ENCODE measurements around the gene B9D1. TPM values are rescaled to one million over a fixed set of nuclear protein-coding genes. Genes with fewer than 3 reads are reported as not detected.

B9D1 gene, protein sequence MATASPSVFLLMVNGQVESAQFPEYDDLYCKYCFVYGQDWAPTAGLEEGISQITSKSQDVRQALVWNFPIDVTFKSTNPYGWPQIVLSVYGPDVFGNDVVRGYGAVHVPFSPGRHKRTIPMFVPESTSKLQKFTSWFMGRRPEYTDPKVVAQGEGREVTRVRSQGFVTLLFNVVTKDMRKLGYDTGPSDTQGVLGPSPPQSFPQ
- 31.9 to 39.2 TPM (median 39.0 TPM) in 3 replicates for total RNA-seq (2021)
- Bru-seq, nascent RNA, result percentile 71 among the genes with signal in this experiment
- long read RNA-seq, experiment 1, transcript B9D1-220 (6 exons, 1,346 nt), result minor isoform, 10 of 54 reads
- long read RNA-seq, experiment 1, transcript B9D1-201 (7 exons, 908 nt), result major isoform, 21 of 54 reads
- long read RNA-seq, experiment 1, transcript B9D1-205 (6 exons, 601 nt), result minor isoform, 5 of 54 reads
- long read RNA-seq, experiment 1, partial matches to known transcripts, result 1 of 54 reads
- long read RNA-seq, experiment 1, other reads (novel, unspliced or antisense), result 8 of 54 reads
- long read RNA-seq, experiment 2, transcript B9D1-201 (7 exons, 908 nt), result major isoform, 19 of 43 reads
- long read RNA-seq, experiment 2, transcript B9D1-205 (6 exons, 601 nt), result minor isoform, 7 of 43 reads
- long read RNA-seq, experiment 2, partial matches to known transcripts, result 3 of 43 reads
- long read RNA-seq, experiment 2, other reads (novel, unspliced or antisense), result 9 of 43 reads
- long read RNA-seq, experiment 3, transcript B9D1-201 (7 exons, 908 nt), result major isoform, 12 of 16 reads
- long read RNA-seq, experiment 3, partial matches to known transcripts, result 0 of 16 reads
- long read RNA-seq, experiment 3, other reads (novel, unspliced or antisense), result 1 of 16 reads

GRCh38 chr17:19362277-19363113, at the start of gene B9D1:
TSS of gene B9D1 (minus strand) at chr17:19362723. CDS start at chr17:19362569, 154 bp downstream.
- H3K27ac Mint-ChIP-seq, result peak within 1 kb of the TSS; percentile 73
- peaks cover 22% of the 10 kb centered on the region for H3K4me1 Mint-ChIP-seq
- CTCF ChIA-PET, result interaction anchor here (0.6 to 5.4 kb wide), 70 partner anchors 9 to 648 kb away, joined by 3 to 91 read pairs (median 4); partner anchors contain the start of genes ALDH3A2, MAPK7, MFAP4 and RNF112
- peak within 1 kb of the TSS; percentile 83 for H3K4me3 Mint-ChIP-seq
- peaks cover 17% of the 10 kb centered on the region for H3K36me3 Mint-ChIP-seq
- H3K27me3 Mint-ChIP-seq (ENCODE audit: low read depth), result no peaks in the 10 kb centered on the region
- DNase-seq (ENCODE audit: low spot score) (peak; percentile 94), ATAC-seq (peak; percentile 82)
- POLR2A ChIA-PET, result interaction anchor here (0.8 to 1.8 kb wide), 6 partner anchors 15 to 382 kb away, joined by 3 to 14 read pairs (median 3); partner anchors contain the start of genes ALDH3A2 and MAPK7
- no peaks in the 10 kb centered on the region for H3K9me3 Mint-ChIP-seq
- TF ChIP-seq, protein P1, sequence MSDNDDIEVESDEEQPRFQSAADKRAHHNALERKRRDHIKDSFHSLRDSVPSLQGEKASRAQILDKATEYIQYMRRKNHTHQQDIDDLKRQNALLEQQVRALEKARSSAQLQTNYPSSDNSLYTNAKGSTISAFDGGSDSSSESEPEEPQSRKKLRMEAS (CRISPR knock-in tag; IDR thresholded peaks at IDR 0.05), result peak; percentile 79
- TF ChIP-seq, protein P2, sequence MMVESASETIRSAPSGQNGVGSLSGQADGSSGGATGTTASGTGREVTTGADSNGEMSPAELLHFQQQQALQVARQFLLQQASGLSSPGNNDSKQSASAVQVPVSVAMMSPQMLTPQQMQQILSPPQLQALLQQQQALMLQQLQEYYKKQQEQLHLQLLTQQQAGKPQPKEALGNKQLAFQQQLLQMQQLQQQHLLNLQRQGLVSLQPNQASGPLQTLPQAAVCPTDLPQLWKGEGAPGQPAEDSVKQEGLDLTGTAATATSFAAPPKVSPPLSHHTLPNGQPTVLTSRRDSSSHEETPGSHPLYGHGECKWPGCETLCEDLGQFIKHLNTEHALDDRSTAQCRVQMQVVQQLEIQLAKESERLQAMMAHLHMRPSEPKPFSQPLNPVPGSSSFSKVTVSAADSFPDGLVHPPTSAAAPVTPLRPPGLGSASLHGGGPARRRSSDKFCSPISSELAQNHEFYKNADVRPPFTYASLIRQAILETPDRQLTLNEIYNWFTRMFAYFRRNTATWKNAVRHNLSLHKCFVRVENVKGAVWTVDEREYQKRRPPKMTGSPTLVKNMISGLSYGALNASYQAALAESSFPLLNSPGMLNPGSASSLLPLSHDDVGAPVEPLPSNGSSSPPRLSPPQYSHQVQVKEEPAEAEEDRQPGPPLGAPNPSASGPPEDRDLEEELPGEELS (CRISPR knock-in tag; IDR thresholded peaks at IDR 0.05), result 0 out of 2 replicates have a peak, but pooled peaks have one; percentile 14
- TF ChIP-seq KAT7 (CRISPR knock-in tag; IDR thresholded peaks at IDR 0.05; ENCODE audit: borderline replicate concordance), result peak; percentile 65; the same call in 1 of the 2 replicates
- TF ChIP-seq RELA (CRISPR knock-in tag; IDR thresholded peaks at IDR 0.05; ENCODE audit: borderline replicate concordance), result peak; percentile 38; the same call in 1 of the 2 replicates
- TF ChIP-seq, protein P3, sequence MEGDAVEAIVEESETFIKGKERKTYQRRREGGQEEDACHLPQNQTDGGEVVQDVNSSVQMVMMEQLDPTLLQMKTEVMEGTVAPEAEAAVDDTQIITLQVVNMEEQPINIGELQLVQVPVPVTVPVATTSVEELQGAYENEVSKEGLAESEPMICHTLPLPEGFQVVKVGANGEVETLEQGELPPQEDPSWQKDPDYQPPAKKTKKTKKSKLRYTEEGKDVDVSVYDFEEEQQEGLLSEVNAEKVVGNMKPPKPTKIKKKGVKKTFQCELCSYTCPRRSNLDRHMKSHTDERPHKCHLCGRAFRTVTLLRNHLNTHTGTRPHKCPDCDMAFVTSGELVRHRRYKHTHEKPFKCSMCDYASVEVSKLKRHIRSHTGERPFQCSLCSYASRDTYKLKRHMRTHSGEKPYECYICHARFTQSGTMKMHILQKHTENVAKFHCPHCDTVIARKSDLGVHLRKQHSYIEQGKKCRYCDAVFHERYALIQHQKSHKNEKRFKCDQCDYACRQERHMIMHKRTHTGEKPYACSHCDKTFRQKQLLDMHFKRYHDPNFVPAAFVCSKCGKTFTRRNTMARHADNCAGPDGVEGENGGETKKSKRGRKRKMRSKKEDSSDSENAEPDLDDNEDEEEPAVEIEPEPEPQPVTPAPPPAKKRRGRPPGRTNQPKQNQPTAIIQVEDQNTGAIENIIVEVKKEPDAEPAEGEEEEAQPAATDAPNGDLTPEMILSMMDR (IDR thresholded peaks at IDR 0.05), result peak; percentile 96
- 0 out of 2 replicates have a peak, but pooled peaks have one; percentile 46 for TF ChIP-seq TEAD1 (CRISPR knock-in tag; IDR thresholded peaks at IDR 0.05)
- TF ChIP-seq OVOL2 (CRISPR knock-in tag; IDR thresholded peaks at IDR 0.05; ENCODE audit: borderline replicate concordance), result no peak
- no peak for TF ChIP-seq E2F5 (CRISPR knock-in tag; IDR thresholded peaks at IDR 0.05)
- TF ChIP-seq, protein P4, sequence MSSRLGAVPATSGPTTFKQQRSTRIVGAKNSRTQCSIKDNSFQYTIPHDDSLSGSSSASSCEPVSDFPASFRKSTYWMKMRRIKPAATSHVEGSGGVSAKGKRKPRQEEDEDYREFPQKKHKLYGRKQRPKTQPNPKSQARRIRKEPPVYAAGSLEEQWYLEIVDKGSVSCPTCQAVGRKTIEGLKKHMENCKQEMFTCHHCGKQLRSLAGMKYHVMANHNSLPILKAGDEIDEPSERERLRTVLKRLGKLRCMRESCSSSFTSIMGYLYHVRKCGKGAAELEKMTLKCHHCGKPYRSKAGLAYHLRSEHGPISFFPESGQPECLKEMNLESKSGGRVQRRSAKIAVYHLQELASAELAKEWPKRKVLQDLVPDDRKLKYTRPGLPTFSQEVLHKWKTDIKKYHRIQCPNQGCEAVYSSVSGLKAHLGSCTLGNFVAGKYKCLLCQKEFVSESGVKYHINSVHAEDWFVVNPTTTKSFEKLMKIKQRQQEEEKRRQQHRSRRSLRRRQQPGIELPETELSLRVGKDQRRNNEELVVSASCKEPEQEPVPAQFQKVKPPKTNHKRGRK (CRISPR knock-in tag; IDR thresholded peaks at IDR 0.05; ENCODE audit: borderline replicate concordance), result no peak
- no peak for TF ChIP-seq ZNF416 (CRISPR knock-in tag; IDR thresholded peaks at IDR 0.05)
- no peak for TF ChIP-seq AFF4 (CRISPR knock-in tag; IDR thresholded peaks at IDR 0.05; ENCODE audit: borderline replicate concordance)
- TF ChIP-seq, protein P5, sequence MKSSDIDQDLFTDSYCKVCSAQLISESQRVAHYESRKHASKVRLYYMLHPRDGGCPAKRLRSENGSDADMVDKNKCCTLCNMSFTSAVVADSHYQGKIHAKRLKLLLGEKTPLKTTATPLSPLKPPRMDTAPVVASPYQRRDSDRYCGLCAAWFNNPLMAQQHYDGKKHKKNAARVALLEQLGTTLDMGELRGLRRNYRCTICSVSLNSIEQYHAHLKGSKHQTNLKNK (CRISPR knock-in tag; IDR thresholded peaks at IDR 0.05), result no peak
- TF ChIP-seq, protein P6, sequence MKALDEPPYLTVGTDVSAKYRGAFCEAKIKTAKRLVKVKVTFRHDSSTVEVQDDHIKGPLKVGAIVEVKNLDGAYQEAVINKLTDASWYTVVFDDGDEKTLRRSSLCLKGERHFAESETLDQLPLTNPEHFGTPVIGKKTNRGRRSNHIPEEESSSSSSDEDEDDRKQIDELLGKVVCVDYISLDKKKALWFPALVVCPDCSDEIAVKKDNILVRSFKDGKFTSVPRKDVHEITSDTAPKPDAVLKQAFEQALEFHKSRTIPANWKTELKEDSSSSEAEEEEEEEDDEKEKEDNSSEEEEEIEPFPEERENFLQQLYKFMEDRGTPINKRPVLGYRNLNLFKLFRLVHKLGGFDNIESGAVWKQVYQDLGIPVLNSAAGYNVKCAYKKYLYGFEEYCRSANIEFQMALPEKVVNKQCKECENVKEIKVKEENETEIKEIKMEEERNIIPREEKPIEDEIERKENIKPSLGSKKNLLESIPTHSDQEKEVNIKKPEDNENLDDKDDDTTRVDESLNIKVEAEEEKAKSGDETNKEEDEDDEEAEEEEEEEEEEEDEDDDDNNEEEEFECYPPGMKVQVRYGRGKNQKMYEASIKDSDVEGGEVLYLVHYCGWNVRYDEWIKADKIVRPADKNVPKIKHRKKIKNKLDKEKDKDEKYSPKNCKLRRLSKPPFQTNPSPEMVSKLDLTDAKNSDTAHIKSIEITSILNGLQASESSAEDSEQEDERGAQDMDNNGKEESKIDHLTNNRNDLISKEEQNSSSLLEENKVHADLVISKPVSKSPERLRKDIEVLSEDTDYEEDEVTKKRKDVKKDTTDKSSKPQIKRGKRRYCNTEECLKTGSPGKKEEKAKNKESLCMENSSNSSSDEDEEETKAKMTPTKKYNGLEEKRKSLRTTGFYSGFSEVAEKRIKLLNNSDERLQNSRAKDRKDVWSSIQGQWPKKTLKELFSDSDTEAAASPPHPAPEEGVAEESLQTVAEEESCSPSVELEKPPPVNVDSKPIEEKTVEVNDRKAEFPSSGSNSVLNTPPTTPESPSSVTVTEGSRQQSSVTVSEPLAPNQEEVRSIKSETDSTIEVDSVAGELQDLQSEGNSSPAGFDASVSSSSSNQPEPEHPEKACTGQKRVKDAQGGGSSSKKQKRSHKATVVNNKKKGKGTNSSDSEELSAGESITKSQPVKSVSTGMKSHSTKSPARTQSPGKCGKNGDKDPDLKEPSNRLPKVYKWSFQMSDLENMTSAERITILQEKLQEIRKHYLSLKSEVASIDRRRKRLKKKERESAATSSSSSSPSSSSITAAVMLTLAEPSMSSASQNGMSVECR (CRISPR knock-in tag; IDR thresholded peaks at IDR 0.05; ENCODE audit: borderline replicate concordance), result peak; percentile 52; the same call in 1 of the 2 replicates
- TF ChIP-seq NFE2L1 (CRISPR knock-in tag; IDR thresholded peaks at IDR 0.05), result 0 out of 2 replicates have a peak, but pooled peaks have one; percentile 32
- TF ChIP-seq GABPB1 (CRISPR knock-in tag; IDR thresholded peaks at IDR 0.05), result 0 out of 2 replicates have a peak, but pooled peaks have one; percentile 11
- TF ChIP-seq ETV6 (CRISPR knock-in tag; IDR thresholded peaks at IDR 0.05), result peak; percentile 42; the same call in 1 of the 2 replicates

All from WTC11 (cell line).